Measurements from ENCODE around the gene RBMS1.

The RBMS1 gene

GRCh38 chr2:160394153-160394552 lies 99.5 kb downstream of the RBMS1 start:
- TF ChIP-seq FOXP2 (optimal IDR thresholded peaks at IDR 0.05; ENCODE audit: borderline replicate concordance, extremely low read depth, extremely low read length, insufficient read depth), result no peak

- TF ChIP-seq TAF1 (IDR thresholded peaks at IDR 0.05; ENCODE audit: borderline replicate concordance, insufficient read depth, low read length), result no peak
- TF ChIP-seq FOXP2 (optimal IDR thresholded peaks at IDR 0.05; ENCODE audit: borderline replicate concordance, extremely low read depth, extremely low read length, insufficient read depth), result no peak
- TF ChIP-seq REST (IDR thresholded peaks at IDR 0.05; ENCODE audit: insufficient read depth in 1 of 2, low read depth in 2 of 2, low read length in 2 of 2), result no peak
- no peak for TF ChIP-seq POLR2AphosphoS5 (IDR thresholded peaks at IDR 0.05; ENCODE audit: low read depth, low read length)
- TF ChIP-seq SIN3A (IDR thresholded peaks at IDR 0.05; ENCODE audit: borderline replicate concordance, insufficient read depth, low read length), result no peak
These were observed 101.4 kb downstream of the RBMS1 start for GRCh38 chr2:160392201-160392600.

GRCh38 chr2:160390544-160391455 lies 102.8 kb downstream of the RBMS1 start:
- TF ChIP-seq FOXP2 (optimal IDR thresholded peaks at IDR 0.05; ENCODE audit: borderline replicate concordance, extremely low read depth, extremely low read length, insufficient read depth) (no peak), REST (IDR thresholded peaks at IDR 0.05; ENCODE audit: insufficient read depth in 1 of 2, low read depth in 2 of 2, low read length in 2 of 2) (no peak), SIN3A (IDR thresholded peaks at IDR 0.05; ENCODE audit: borderline replicate concordance, insufficient read depth, low read length) (no peak), POLR2AphosphoS5 (IDR thresholded peaks at IDR 0.05; ENCODE audit: low read depth, low read length) (no peak), TAF1 (IDR thresholded peaks at IDR 0.05; ENCODE audit: borderline replicate concordance, insufficient read depth, low read length) (no peak)

GRCh38 chr2:160389875-160390274 lies 103.7 kb downstream of the RBMS1 start:
- TF ChIP-seq POLR2AphosphoS5 (IDR thresholded peaks at IDR 0.05; ENCODE audit: low read depth, low read length), result no peak
- no peak for TF ChIP-seq REST (IDR thresholded peaks at IDR 0.05; ENCODE audit: insufficient read depth in 1 of 2, low read depth in 2 of 2, low read length in 2 of 2)
- no peak for TF ChIP-seq SIN3A (IDR thresholded peaks at IDR 0.05; ENCODE audit: borderline replicate concordance, insufficient read depth, low read length)

- TF ChIP-seq SIN3A (IDR thresholded peaks at IDR 0.05; ENCODE audit: borderline replicate concordance, insufficient read depth, low read length), result no peak
- no peak for TF ChIP-seq POLR2AphosphoS5 (IDR thresholded peaks at IDR 0.05; ENCODE audit: low read depth, low read length)
- TF ChIP-seq FOXP2 (optimal IDR thresholded peaks at IDR 0.05; ENCODE audit: borderline replicate concordance, extremely low read depth, extremely low read length, insufficient read depth), result no peak
- no peak for TF ChIP-seq REST (IDR thresholded peaks at IDR 0.05; ENCODE audit: insufficient read depth in 1 of 2, low read depth in 2 of 2, low read length in 2 of 2)
- no peak for TF ChIP-seq TAF1 (IDR thresholded peaks at IDR 0.05; ENCODE audit: borderline replicate concordance, insufficient read depth, low read length)
These were observed 104.9 kb downstream of the RBMS1 start for GRCh38 chr2:160388464-160389263.
